Neural cell (in vitro differentiated cells): ENCODE data around the gene GTPBP6. TPM values are rescaled to one million over a fixed set of nuclear protein-coding genes. Genes with fewer than 3 reads are reported as not detected.

ENCODE experiments used
- H2AFZ ChIP-seq: fragments of 200-600, 300-800 bp; sonication (generic), shearing (Covaris generic); 2 replicates; pipeline ENCODE4 v1.6.0; 2014; ENCODE audit warnings: low read depth, mild to moderate bottlenecking, antibody characterized with exemption, low read length, moderate library complexity
- H3F3A ChIP-seq: fragments of 200-600 bp; shearing (Covaris generic); 2 replicates; pipeline ENCODE4 v1.6.1; 2016; ENCODE audit warnings: mild to moderate bottlenecking, moderate library complexity, mixed read lengths, antibody characterized with exemption, low read length; ENCODE audit not compliant: insufficient read depth, poor library complexity, severe bottlenecking
- H3K27ac ChIP-seq: fragments of 200-600, 300-800 bp; sonication (generic), shearing (Covaris generic); 2 replicates; pipeline ENCODE4 v1.5.1; 2014; ENCODE audit warnings: mild to moderate bottlenecking, low read length, moderate library complexity
- H3K27me3 ChIP-seq: fragments of 300-800, 200-600 bp; sonication (generic), shearing (Covaris generic); 2 replicates; pipeline ENCODE4 v1.6.0; 2014; ENCODE audit warnings: mild to moderate bottlenecking, low read depth, low read length, moderate library complexity; ENCODE audit not compliant: insufficient read depth
- H3K36me3 ChIP-seq: fragments of 300-800, 200-600 bp; sonication (generic), shearing (Covaris generic); 2 replicates; pipeline ENCODE4 v1.5.1; 2014; ENCODE audit warnings: mild to moderate bottlenecking, antibody characterized with exemption, low read length, moderate library complexity; ENCODE audit not compliant: insufficient read depth
- H3K4me2 ChIP-seq: fragments of 300-800, 200-600 bp; sonication (generic), shearing (Covaris generic); 2 replicates; pipeline ENCODE4 v1.6.0; 2014; ENCODE audit warnings: mild to moderate bottlenecking, low read length
- H3K4me3 ChIP-seq: fragments of 300-800, 200-600 bp; sonication (generic), shearing (Covaris generic); 2 replicates; pipeline ENCODE4 v1.5.1; 2014; ENCODE audit warnings: mild to moderate bottlenecking, low read length, moderate library complexity
- H3K79me2 ChIP-seq: fragments of 200-600 bp; shearing (Covaris generic); replicated peaks from 2 replicates; pipeline ENCODE4 v1.6.0; 2014; ENCODE audit warnings: mild to moderate bottlenecking, low read length, moderate library complexity; ENCODE audit not compliant: insufficient read depth
- H3K9ac ChIP-seq: fragments of 300-800, 200-600 bp; sonication (generic), shearing (Covaris generic); 2 replicates; pipeline ENCODE4 v1.6.1; 2016; ENCODE audit warnings: mild to moderate bottlenecking, low read length, mixed read lengths
- H3K9me2 ChIP-seq: fragments of 200-600 bp; shearing (Covaris generic); 2 replicates; pipeline ENCODE4 v1.6.1; 2016; ENCODE audit warnings: mild to moderate bottlenecking, low read length, mixed read lengths; ENCODE audit not compliant: insufficient read depth
- H3K9me3 ChIP-seq: fragments of 200-600, 300-800 bp; sonication (generic), shearing (Covaris generic); 2 replicates; pipeline ENCODE4 v1.6.1; 2016; ENCODE audit warnings: mild to moderate bottlenecking, mixed run types, low read length, moderate library complexity, mixed read lengths
- H4K20me1 ChIP-seq: fragments of 200-600 bp; shearing (Covaris generic); 2 replicates; pipeline ENCODE4 v1.6.1; 2016; ENCODE audit warnings: mild to moderate bottlenecking, mixed run types; ENCODE audit not compliant: insufficient read depth
- CTCF ChIP-seq: fragments of 450-650 bp; IDR thresholded peaks from 2 replicates; pipeline ENCODE4 v1.5.1; 2014; ENCODE audit warnings: antibody characterized with exemption, mild to moderate bottlenecking, moderate library complexity; ENCODE audit not compliant: poor library complexity, severe bottlenecking
- EP300 ChIP-seq: fragments of 450-650 bp; conservative IDR thresholded peaks from 2 replicates; pipeline ENCODE4 v1.6.1; 2014; ENCODE audit warnings: antibody characterized with exemption, mild to moderate bottlenecking, moderate library complexity; ENCODE audit not compliant: poor library complexity, severe bottlenecking
- EZH2 ChIP-seq: fragments of 200-600, 300-800 bp; shearing (Covaris generic), sonication (generic); IDR thresholded peaks from 2 replicates; pipeline ENCODE4 v1.6.1; 2014; ENCODE audit warnings: antibody characterized with exemption, low read length, borderline replicate concordance, mild to moderate bottlenecking; ENCODE audit not compliant: insufficient read depth, poor library complexity, severe bottlenecking
- MXI1 ChIP-seq: fragments of 450-650 bp; conservative IDR thresholded peaks from 2 replicates; pipeline ENCODE4 v1.6.1; 2014; ENCODE audit warnings: antibody characterized with exemption, mild to moderate bottlenecking; ENCODE audit not compliant: poor library complexity, severe bottlenecking
- POLR2AphosphoS5 ChIP-seq: IDR thresholded peaks from 2 replicates; pipeline ENCODE4 v1.6.1; 2012
- RAD21 ChIP-seq: fragments of 450-650 bp; conservative IDR thresholded peaks from 2 replicates; pipeline ENCODE4 v1.6.1; 2014; ENCODE audit warnings: antibody characterized with exemption, mild to moderate bottlenecking, moderate library complexity
- SMC3 ChIP-seq: fragments of 450-650 bp; conservative IDR thresholded peaks from 2 replicates; pipeline ENCODE4 v1.6.1; 2014; ENCODE audit warnings: antibody characterized with exemption, mild to moderate bottlenecking, moderate library complexity; ENCODE audit not compliant: poor library complexity
- TAF1 ChIP-seq: IDR thresholded peaks from 2 replicates; pipeline ENCODE4 v1.6.1; 2012; ENCODE audit warnings: low read depth
- polyA plus RNA-seq: library from polyadenylated mRNA; depleted of rRNA; stranded (reverse); fragments of >200 nt; gene quantifications from 2 replicates; pipeline ENCODE4 v1.2.3, GENCODE V29; 2014
- TF ChIP-seq, protein P1 (sequence below): IDR thresholded peaks from 2 replicates; pipeline ENCODE4 v1.6.1; 2012; ENCODE audit warnings: borderline replicate concordance

The GTPBP6 gene
- polyA plus RNA-seq, 1 donor from 2014 or later: 23.6 TPM

GRCh38 chrX:353566-354535 lies 35.3 kb upstream of the GTPBP6 start:
- Histone ChIP-seq H3K4me3 (no peak overlapping the region), H3K27me3 (no peaks in the 10 kb centered on the region), H3K79me2 (no peaks in the 10 kb centered on the region), H3K9me2 (no peaks in the 10 kb centered on the region), H2AFZ (no peak overlapping the region), H3K9me3 (no peaks in the 10 kb centered on the region), H3K9ac (no peak overlapping the region), H3K36me3 (no peaks in the 10 kb centered on the region), H3K4me2 (no peak overlapping the region), H3F3A (no peaks in the 10 kb centered on the region), H4K20me1 (no peaks in the 10 kb centered on the region), H3K27ac (no peak overlapping the region)
- no peak for TF ChIP-seq EZH2
- no peak for TF ChIP-seq POLR2AphosphoS5
- TF ChIP-seq, protein P1, sequence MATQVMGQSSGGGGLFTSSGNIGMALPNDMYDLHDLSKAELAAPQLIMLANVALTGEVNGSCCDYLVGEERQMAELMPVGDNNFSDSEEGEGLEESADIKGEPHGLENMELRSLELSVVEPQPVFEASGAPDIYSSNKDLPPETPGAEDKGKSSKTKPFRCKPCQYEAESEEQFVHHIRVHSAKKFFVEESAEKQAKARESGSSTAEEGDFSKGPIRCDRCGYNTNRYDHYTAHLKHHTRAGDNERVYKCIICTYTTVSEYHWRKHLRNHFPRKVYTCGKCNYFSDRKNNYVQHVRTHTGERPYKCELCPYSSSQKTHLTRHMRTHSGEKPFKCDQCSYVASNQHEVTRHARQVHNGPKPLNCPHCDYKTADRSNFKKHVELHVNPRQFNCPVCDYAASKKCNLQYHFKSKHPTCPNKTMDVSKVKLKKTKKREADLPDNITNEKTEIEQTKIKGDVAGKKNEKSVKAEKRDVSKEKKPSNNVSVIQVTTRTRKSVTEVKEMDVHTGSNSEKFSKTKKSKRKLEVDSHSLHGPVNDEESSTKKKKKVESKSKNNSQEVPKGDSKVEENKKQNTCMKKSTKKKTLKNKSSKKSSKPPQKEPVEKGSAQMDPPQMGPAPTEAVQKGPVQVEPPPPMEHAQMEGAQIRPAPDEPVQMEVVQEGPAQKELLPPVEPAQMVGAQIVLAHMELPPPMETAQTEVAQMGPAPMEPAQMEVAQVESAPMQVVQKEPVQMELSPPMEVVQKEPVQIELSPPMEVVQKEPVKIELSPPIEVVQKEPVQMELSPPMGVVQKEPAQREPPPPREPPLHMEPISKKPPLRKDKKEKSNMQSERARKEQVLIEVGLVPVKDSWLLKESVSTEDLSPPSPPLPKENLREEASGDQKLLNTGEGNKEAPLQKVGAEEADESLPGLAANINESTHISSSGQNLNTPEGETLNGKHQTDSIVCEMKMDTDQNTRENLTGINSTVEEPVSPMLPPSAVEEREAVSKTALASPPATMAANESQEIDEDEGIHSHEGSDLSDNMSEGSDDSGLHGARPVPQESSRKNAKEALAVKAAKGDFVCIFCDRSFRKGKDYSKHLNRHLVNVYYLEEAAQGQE: no peak
- TF ChIP-seq EP300: no peak
- TF ChIP-seq MXI1: no peak
- TF ChIP-seq CTCF: no peak
- no peak for TF ChIP-seq RAD21
- no peak for TF ChIP-seq TAF1
- TF ChIP-seq SMC3: no peak

GRCh38 chrX:352582-353314 lies 34.2 kb upstream of the GTPBP6 start:
- TF ChIP-seq, protein P1: no peak
- no peak for TF ChIP-seq CTCF
- no peak for TF ChIP-seq EZH2
- no peak for TF ChIP-seq MXI1
- no peak for TF ChIP-seq POLR2AphosphoS5
- TF ChIP-seq TAF1: no peak
- no peak for TF ChIP-seq EP300
- no peak for TF ChIP-seq SMC3
- TF ChIP-seq RAD21: no peak
- no peaks in the 10 kb centered on the region for H3K27me3 ChIP-seq
- H3K4me3 ChIP-seq: no peak overlapping the region
- H4K20me1 ChIP-seq: no peaks in the 10 kb centered on the region
- H2AFZ ChIP-seq: no peak overlapping the region
- H3K27ac ChIP-seq: no peak overlapping the region
- no peaks in the 10 kb centered on the region for H3K79me2 ChIP-seq
- H3K9me2 ChIP-seq: no peaks in the 10 kb centered on the region
- no peak overlapping the region for H3K9ac ChIP-seq
- H3K36me3 ChIP-seq: no peaks in the 10 kb centered on the region
- H3K9me3 ChIP-seq: no peaks in the 10 kb centered on the region
- H3F3A ChIP-seq: no peaks in the 10 kb centered on the region
- H3K4me2 ChIP-seq: no peak overlapping the region
